ENCODE data around the gene CEACAM21. TPM values are rescaled to one million over a fixed set of nuclear protein-coding genes. Genes with fewer than 3 reads are reported as not detected.

The CEACAM21 gene
- total RNA-seq, 1 experiment from 2014 or later, result 0.25 TPM

- no peak for TF ChIP-seq SRF (IDR thresholded peaks at IDR 0.05; ENCODE audit: low read depth)
- TF ChIP-seq CBX3 (IDR thresholded peaks at IDR 0.05; ENCODE audit: low read depth), result no peak
- no peak for TF ChIP-seq JUND (IDR thresholded peaks at IDR 0.05)
- no peak for TF ChIP-seq TCF7L2 (IDR thresholded peaks at IDR 0.05; ENCODE audit: borderline replicate concordance, extremely low read depth, insufficient read depth, insufficient read length)
Observed at GRCh38 chr19:41564515-41565378, 11.2 kb upstream of the CEACAM21 start (continued).

- no peaks in the 10 kb centered on the region for H3K9me2 ChIP-seq (ENCODE audit: insufficient read depth)
- H2AFZ ChIP-seq (ENCODE audit: low read depth, low read length, poor library complexity, severe bottlenecking), result no peak overlapping the region
- H3K4me2 ChIP-seq (ENCODE audit: low read length), result no peak overlapping the region
- ATAC-seq, result no peak
- H3K36me3 ChIP-seq (ENCODE audit: control insufficient read depth in 1 of 2, insufficient read depth in 2 of 2, low read length in 2 of 2), result no peaks in the 10 kb centered on the region
- H3K9me3 ChIP-seq (ENCODE audit: control insufficient read depth in 1 of 2, insufficient read depth in 1 of 2, low read depth in 1 of 2, low read length in 2 of 2), result no peaks in the 10 kb centered on the region
- peaks cover 32% of the 10 kb centered on the region for H3K27me3 ChIP-seq (ENCODE audit: insufficient read depth, low read length)
- no peak overlapping the region for H3K9ac ChIP-seq (ENCODE audit: low read length)
- H3K4me1 ChIP-seq (ENCODE audit: control insufficient read depth in 1 of 2, insufficient read depth in 2 of 2, low read length in 2 of 2), result peaks cover 4 to 10% of the 10 kb centered on the region in 2 experiments; a peak in 3 of 4 replicates
- no peaks in the 10 kb centered on the region for H3K79me2 ChIP-seq (ENCODE audit: insufficient read depth, low read length)
- intact Hi-C loops (cut with micrococcal nuclease), result no loop called here
- H3K27ac ChIP-seq (ENCODE audit: low read depth, low read length), result no peak overlapping the region
- no peak for DNase-seq (ENCODE audit: low read depth, low spot score)
- no peaks in the 10 kb centered on the region for H4K20me1 ChIP-seq (ENCODE audit: insufficient read depth)
- ChIA-PET CTCF (no interaction called here), RAD21 (ENCODE audit: low non-redundant PET in 1 of 2, low total read pairs in 2 of 2, uncharacterized antibody in 2 of 2, unreplicated experiment in 2 of 2) (no interaction called here), POLR2A (interaction anchor here (0.7 kb wide), 1 partner anchor 125 kb away, joined by 4 read pairs; the partner anchor contains the start of gene DMAC2)
- no peak overlapping the region for H3K4me3 ChIP-seq (replicated peaks in 1 of 2; ENCODE audit: low read depth in 1 of 2, low read length in 2 of 2)
- no TSS peak for BruUV-seq (replicated peaks)
- TF ChIP-seq TCF7L2 (IDR thresholded peaks at IDR 0.05; ENCODE audit: borderline replicate concordance, extremely low read depth, insufficient read depth, insufficient read length) (no peak), ELF1 (IDR thresholded peaks at IDR 0.05; ENCODE audit: borderline replicate concordance, low read depth) (no peak), RAD21 (IDR thresholded peaks at IDR 0.05; ENCODE audit: low read depth) (no peak), YY1 (IDR thresholded peaks at IDR 0.05; ENCODE audit: extremely low read depth, insufficient replicate concordance, low read depth, low read length) (no peak), ZNF274 (IDR thresholded peaks at IDR 0.05; ENCODE audit: low read depth, low read length) (no peak), REST (IDR thresholded peaks at IDR 0.05; ENCODE audit: low read depth) (no peak), ZBTB33 (IDR thresholded peaks at IDR 0.05; ENCODE audit: extremely low read depth, insufficient replicate concordance, low read length) (no peak), SP1 (IDR thresholded peaks at IDR 0.05; ENCODE audit: low read depth) (no peak), EZH2phosphoT487 (IDR thresholded peaks at IDR 0.05; ENCODE audit: borderline replicate concordance) (no peak), POLR2AphosphoS5 (IDR thresholded peaks at IDR 0.05; ENCODE audit: low read depth, low read length) (no peak), POLR2A (IDR thresholded peaks at IDR 0.05; ENCODE audit: borderline replicate concordance, extremely low read depth, insufficient read depth, insufficient read length) (no peak), CBX3 (IDR thresholded peaks at IDR 0.05; ENCODE audit: low read depth) (no peak)
- TF ChIP-seq, protein P1, sequence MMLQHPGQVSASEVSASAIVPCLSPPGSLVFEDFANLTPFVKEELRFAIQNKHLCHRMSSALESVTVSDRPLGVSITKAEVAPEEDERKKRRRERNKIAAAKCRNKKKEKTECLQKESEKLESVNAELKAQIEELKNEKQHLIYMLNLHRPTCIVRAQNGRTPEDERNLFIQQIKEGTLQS (IDR thresholded peaks at IDR 0.05), result no peak
- TF ChIP-seq, protein P2, sequence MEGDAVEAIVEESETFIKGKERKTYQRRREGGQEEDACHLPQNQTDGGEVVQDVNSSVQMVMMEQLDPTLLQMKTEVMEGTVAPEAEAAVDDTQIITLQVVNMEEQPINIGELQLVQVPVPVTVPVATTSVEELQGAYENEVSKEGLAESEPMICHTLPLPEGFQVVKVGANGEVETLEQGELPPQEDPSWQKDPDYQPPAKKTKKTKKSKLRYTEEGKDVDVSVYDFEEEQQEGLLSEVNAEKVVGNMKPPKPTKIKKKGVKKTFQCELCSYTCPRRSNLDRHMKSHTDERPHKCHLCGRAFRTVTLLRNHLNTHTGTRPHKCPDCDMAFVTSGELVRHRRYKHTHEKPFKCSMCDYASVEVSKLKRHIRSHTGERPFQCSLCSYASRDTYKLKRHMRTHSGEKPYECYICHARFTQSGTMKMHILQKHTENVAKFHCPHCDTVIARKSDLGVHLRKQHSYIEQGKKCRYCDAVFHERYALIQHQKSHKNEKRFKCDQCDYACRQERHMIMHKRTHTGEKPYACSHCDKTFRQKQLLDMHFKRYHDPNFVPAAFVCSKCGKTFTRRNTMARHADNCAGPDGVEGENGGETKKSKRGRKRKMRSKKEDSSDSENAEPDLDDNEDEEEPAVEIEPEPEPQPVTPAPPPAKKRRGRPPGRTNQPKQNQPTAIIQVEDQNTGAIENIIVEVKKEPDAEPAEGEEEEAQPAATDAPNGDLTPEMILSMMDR (IDR thresholded peaks at IDR 0.05 in 2 of 3, conservative IDR thresholded peaks at IDR 0.05 in 1 of 3; ENCODE audit: borderline replicate concordance in 1 of 3, insufficient read depth in 1 of 3, low read depth in 2 of 3, low read length in 2 of 3), result no peak
Observed at GRCh38 chr19:41565379-41565720, 10.6 kb upstream of the CEACAM21 start.
